ENCODE measurements around the gene TFPI2. TPM values are rescaled to one million over a fixed set of nuclear protein-coding genes. Genes with fewer than 3 reads are reported as not detected.

Gene TFPI2
- total and polyA plus RNA-seq, 2 of the 4 experiments (the other 2 are of a cell fraction): 48.9 to 99.0 TPM

DNA sequence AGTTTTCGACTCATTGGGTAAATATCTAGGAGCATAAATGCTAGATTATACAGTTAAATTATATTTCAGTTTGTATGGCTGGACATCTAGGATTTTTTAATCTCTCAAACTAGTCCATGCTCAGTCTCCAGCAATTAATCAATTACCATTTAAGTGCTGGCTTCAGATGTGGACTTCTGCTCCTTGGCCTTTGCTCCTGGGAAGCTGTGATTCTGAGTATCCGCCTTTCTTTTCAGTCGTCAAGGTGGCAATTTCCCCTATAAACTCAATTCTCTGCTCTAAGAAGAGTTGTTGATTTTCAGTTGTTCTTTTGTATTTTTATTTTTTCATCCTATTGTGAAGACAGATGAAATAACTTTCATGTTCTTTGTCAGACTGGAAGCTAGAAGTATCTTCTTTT is 23.7 kb downstream of the TFPI2 start:
- H2AK5ac ChIP-seq (ENCODE audit: low read depth, low read length): no peak overlapping the region
- no peak overlapping the region for H2BK15ac ChIP-seq (ENCODE audit: low read depth, low read length)
- H3K36me3 ChIP-seq (ENCODE audit: control insufficient read depth, insufficient read depth, low read length): no peaks in the 10 kb centered on the region
- H3K27ac ChIP-seq (ENCODE audit: insufficient read depth, low read length): no peak overlapping the region
- no peak overlapping the region for H3K56ac ChIP-seq (ENCODE audit: extremely low read depth, insufficient read depth, low read length)
- no peak overlapping the region for H3K4me3 ChIP-seq (ENCODE audit: insufficient read depth, low read depth, low read length)
- H2BK5ac ChIP-seq (ENCODE audit: low read depth, low read length, poor library complexity, severe bottlenecking): no peak overlapping the region
- no peak overlapping the region for H4K91ac ChIP-seq (ENCODE audit: insufficient read depth, low read depth, low read length)
- intact Hi-C loops (cut with micrococcal nuclease): no loop called here
- H3K4me1 ChIP-seq (ENCODE audit: control insufficient read depth, insufficient read depth, low read length): no peaks in the 10 kb centered on the region
- no TSS peak for BruUV-seq (replicated peaks)
- in situ Hi-C loops (cut with MboI; ENCODE audit: low sequenced_read_pairs): no loop called here
- DNase-seq (no peak), ATAC-seq (ENCODE audit: low read depth) (no peak)
- no peak overlapping the region for H3K4ac ChIP-seq (ENCODE audit: low read depth, low read length)
- H4K20me1 ChIP-seq (ENCODE audit: insufficient read depth, low read length): no peaks in the 10 kb centered on the region
- H3K9me3 ChIP-seq (ENCODE audit: control insufficient read depth, insufficient read depth, low read length): no peaks in the 10 kb centered on the region
- H4K8ac ChIP-seq (ENCODE audit: low read depth in 2 of 2, low read length in 2 of 2): no peak overlapping the region
- no peaks in the 10 kb centered on the region for H3K9me1 ChIP-seq (ENCODE audit: insufficient read depth, low read length)
- POLR2A ChIA-PET (ENCODE audit: unreplicated experiment): no interaction called here
- H3K27me3 ChIP-seq (ENCODE audit: control insufficient read depth, insufficient read depth, low read length): no peaks in the 10 kb centered on the region
- H3K4me2 ChIP-seq (ENCODE audit: low read depth, low read length): no peak overlapping the region
- H2BK20ac ChIP-seq (ENCODE audit: low read depth, low read length): no peak overlapping the region
- TF ChIP-seq MXI1 (IDR thresholded peaks at IDR 0.05; ENCODE audit: borderline replicate concordance, low read depth, low read length) (no peak), SMC3 (IDR thresholded peaks at IDR 0.05; ENCODE audit: low read depth, low read length) (no peak), NFE2L2 (IDR thresholded peaks at IDR 0.05; ENCODE audit: low read depth, low read length) (no peak), RFX5 (IDR thresholded peaks at IDR 0.05; ENCODE audit: low read depth, low read length) (no peak)
- TF ChIP-seq, protein P1, sequence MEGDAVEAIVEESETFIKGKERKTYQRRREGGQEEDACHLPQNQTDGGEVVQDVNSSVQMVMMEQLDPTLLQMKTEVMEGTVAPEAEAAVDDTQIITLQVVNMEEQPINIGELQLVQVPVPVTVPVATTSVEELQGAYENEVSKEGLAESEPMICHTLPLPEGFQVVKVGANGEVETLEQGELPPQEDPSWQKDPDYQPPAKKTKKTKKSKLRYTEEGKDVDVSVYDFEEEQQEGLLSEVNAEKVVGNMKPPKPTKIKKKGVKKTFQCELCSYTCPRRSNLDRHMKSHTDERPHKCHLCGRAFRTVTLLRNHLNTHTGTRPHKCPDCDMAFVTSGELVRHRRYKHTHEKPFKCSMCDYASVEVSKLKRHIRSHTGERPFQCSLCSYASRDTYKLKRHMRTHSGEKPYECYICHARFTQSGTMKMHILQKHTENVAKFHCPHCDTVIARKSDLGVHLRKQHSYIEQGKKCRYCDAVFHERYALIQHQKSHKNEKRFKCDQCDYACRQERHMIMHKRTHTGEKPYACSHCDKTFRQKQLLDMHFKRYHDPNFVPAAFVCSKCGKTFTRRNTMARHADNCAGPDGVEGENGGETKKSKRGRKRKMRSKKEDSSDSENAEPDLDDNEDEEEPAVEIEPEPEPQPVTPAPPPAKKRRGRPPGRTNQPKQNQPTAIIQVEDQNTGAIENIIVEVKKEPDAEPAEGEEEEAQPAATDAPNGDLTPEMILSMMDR (conservative IDR thresholded peaks at IDR 0.05; ENCODE audit: low read depth, low read length): no peak
- TF ChIP-seq, protein P2, sequence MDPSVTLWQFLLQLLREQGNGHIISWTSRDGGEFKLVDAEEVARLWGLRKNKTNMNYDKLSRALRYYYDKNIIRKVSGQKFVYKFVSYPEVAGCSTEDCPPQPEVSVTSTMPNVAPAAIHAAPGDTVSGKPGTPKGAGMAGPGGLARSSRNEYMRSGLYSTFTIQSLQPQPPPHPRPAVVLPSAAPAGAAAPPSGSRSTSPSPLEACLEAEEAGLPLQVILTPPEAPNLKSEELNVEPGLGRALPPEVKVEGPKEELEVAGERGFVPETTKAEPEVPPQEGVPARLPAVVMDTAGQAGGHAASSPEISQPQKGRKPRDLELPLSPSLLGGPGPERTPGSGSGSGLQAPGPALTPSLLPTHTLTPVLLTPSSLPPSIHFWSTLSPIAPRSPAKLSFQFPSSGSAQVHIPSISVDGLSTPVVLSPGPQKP (IDR thresholded peaks at IDR 0.05; ENCODE audit: borderline replicate concordance, low read depth, low read length): no peak
- CTCF ChIA-PET: no interaction called here
- no peaks in the 10 kb centered on the region for H3K79me1 ChIP-seq (ENCODE audit: low read depth in 1 of 2, low read length in 2 of 2)
- dilution Hi-C loops (cut with HindIII; ENCODE audit: low sequenced_read_pairs, unreplicated experiment): no loop called here
- H2BK120ac ChIP-seq (ENCODE audit: low read depth, low read length): no peak overlapping the region
- no peak overlapping the region for H2AK9ac ChIP-seq (replicated peaks; ENCODE audit: low read depth, low read length, poor library complexity)
- no peak overlapping the region for H3K14ac ChIP-seq (replicated peaks; ENCODE audit: low read depth, low read length)
- H3K9ac ChIP-seq (ENCODE audit: low read depth, low read length): no peak overlapping the region
- H4K5ac ChIP-seq (ENCODE audit: low read depth, low read length): no peak overlapping the region
- no CpG with 5 or more reads among the region's 3 CpGs for WGBS, 2 experiments (ENCODE audit: extremely low coverage in 2 of 2, insufficient read length in 1 of 2)
- no peak overlapping the region for H2AFZ ChIP-seq (replicated peaks; ENCODE audit: low read length, poor library complexity)
- H3K18ac ChIP-seq (ENCODE audit: low read depth, low read length): no peak overlapping the region
- no peak overlapping the region for H3K23ac ChIP-seq (ENCODE audit: low read depth, low read length)
